ENCODE measurements around the gene KRTAP17-1.

KRTAP17-1 gene

DNA sequence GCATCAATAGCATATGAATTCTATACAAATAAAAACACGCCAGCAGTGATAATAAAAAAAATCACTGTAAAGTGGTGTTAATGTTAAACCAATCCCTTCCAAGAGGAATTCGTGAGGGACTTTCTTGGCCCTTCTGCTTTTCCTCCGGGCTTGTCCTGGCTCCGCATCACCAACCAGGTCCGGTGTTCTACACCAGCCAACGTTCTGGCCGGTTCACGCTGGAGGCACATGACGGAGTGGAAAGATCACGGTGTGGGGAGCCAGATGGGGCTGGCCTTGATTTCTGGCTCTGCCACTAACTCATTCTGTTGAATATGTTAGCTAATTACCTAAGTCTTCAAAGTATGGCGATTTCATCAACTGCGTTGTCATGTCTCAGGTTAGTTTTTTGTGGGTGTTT lies 11.4 kb downstream of the KRTAP17-1 start:
- DNase-seq (ENCODE audit: extremely low spot score), result no peak
- POLR2A ChIA-PET, result no interaction called here
- TF ChIP-seq, protein P1, sequence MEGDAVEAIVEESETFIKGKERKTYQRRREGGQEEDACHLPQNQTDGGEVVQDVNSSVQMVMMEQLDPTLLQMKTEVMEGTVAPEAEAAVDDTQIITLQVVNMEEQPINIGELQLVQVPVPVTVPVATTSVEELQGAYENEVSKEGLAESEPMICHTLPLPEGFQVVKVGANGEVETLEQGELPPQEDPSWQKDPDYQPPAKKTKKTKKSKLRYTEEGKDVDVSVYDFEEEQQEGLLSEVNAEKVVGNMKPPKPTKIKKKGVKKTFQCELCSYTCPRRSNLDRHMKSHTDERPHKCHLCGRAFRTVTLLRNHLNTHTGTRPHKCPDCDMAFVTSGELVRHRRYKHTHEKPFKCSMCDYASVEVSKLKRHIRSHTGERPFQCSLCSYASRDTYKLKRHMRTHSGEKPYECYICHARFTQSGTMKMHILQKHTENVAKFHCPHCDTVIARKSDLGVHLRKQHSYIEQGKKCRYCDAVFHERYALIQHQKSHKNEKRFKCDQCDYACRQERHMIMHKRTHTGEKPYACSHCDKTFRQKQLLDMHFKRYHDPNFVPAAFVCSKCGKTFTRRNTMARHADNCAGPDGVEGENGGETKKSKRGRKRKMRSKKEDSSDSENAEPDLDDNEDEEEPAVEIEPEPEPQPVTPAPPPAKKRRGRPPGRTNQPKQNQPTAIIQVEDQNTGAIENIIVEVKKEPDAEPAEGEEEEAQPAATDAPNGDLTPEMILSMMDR (IDR thresholded peaks at IDR 0.05; ENCODE audit: control extremely low read depth, extremely low read depth, low read depth, missing control alignments), result no peak
- CTCF ChIA-PET, result interaction anchor here (1.5 to 1.9 kb wide), 3 partner anchors 9 to 18 kb away, joined by 4 to 6 read pairs (median 4); no protein-coding TSS in a partner anchor

DNA sequence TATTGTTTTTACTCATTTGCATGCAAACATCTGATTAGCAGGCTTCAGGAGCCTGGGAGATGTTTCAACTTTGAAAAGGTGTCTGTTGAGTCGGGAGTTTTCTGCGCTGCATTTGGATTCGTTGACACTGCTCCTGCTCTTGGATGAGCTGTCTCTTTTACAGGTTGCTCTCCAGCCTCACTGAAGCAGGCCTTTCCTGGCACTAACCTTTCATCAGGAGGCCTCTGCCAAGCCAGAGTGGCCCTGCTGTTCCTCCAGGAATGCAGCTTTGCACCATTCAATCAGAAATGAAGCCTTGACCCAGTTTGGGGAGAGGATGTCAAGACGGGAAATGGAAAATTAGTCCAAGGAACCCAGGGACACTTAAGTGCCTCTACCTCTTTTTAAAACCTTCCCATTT lies 12.5 kb downstream of the KRTAP17-1 start:
- ChIA-PET CTCF (interaction anchor here (1.5 to 1.9 kb wide), 2 partner anchors 10 to 20 kb away, joined by 4 to 6 read pairs; no protein-coding TSS in a partner anchor), POLR2A (no interaction called here)
- no peak for DNase-seq (ENCODE audit: extremely low spot score)
- TF ChIP-seq, protein P1 (IDR thresholded peaks at IDR 0.05; ENCODE audit: control extremely low read depth, extremely low read depth, low read depth, missing control alignments), result no peak

DNA sequence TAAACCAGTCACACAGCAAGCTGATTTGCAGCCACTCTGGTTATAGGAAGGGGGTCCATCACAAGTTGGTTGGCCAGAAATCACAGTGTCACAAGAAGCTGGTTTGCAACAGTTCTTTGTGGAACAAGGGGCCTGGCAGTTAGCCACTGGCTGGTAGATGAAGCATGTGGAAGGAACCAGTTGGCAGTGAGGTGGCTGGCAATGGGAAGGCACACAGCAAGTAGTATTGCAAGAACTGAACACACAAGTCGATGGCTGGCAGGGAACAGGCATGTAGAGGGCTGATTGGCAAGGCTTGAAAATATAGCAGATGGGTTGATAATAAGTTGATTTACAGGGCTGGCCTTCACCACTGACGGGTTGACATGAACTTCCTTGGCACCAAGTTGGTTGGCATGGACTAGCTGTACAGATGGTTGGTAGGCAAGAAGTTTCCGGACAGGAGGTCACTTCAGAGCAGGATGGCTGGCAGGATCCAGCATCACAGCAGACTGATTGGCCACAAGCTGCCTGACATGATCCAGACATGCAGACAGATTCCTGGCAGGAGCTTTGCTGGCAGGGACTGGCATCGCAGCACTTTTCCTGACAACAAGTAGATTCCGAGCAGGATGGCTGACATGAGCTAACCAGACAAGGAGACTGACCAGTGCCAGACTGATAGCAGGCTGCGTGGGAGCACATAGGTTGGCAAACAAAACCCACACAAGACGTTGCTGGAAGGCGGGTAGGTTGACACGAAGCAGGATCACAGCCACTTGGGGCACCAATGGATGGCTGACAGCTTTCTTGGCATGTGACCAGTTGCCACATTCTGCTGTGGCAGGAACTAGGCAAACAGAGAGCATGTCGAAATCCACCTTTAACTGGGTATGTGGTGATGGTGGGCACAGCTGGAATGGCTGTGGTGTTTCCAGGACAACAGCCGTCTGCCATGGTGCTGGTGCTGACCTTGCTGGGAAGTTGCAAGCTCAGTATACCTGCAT lies 13.3 kb downstream of the KRTAP17-1 start, which contains the start of gene KRTAP29-1:
Gene KRTAP29-1, minus strand, starts transcription at position 936 of the 986 bp plus-strand sequence. Its CDS starts 0 bp downstream, at position 936.
- ChIA-PET POLR2A (no interaction called here), CTCF (interaction anchor here (1.9 kb wide), 1 partner anchor 20 kb away, joined by 6 read pairs; no protein-coding TSS in a partner anchor)
- DNase-seq (ENCODE audit: extremely low spot score), result no peak
- TF ChIP-seq, protein P1 (IDR thresholded peaks at IDR 0.05; ENCODE audit: control extremely low read depth, extremely low read depth, low read depth, missing control alignments), result no peak

DNA sequence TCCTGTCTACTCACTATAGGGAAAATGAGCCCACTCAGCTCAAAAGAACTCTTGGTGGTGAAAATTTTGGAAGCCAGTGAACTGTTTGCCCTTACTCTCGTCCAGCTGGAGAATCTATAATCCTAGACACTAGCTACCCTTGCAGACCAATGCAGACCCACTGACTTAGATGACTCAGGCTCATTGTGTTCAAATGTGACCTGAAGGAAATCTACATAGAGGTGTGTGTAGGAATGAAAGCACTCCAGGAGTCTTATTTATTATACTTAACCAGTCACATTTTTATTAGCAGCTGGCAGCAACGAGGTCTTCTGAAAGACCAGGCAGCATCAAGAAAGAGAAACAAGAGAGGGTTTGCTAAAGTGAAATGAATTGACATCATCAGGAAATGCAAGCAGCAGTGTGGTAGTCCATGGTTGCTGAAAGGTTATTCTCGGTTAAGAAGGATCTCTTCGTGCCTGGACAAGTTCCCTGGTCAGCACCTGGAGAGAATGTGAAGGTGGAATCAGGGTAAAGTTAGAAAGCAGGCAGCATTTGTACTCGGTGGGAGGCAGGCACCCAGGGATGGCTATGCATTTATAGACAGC lies 14.2 kb downstream of the KRTAP17-1 start:
- TF ChIP-seq, protein P1 (IDR thresholded peaks at IDR 0.05; ENCODE audit: control extremely low read depth, extremely low read depth, low read depth, missing control alignments), result no peak
- POLR2A ChIA-PET, result no interaction called here
- CTCF ChIA-PET, result no interaction called here
- DNase-seq (ENCODE audit: extremely low spot score), result no peak

DNA sequence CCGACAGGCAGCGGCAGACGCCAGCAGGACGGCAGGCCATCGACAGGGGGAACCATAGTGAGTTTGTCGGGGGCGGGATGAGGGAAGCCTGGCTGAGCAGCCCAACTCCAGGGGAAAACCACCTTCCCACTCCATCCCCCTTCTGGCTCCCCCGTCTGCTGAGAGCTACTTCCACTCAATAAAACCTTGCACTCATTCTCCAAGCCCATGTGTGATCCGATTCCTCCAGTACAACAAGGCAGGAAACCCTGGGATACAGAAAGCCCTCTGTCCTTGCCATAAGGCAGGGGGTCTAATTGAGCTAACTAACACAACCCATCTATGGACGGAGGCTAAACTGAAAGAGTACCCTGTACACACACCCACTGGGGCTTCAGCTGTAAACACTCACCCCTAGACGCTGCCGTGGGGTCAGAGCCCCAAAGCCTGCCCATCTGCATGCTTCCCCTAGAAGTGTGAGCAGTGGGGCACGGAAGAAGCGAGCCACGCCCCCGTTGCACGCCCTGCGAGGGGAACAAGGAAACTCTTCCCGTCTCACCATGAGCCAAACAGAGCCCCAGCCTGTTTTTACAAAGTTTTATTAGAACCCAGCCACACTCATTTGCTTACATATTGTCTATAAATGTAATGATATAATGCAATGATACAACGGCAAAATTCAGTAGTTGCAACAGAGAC lies 16.9 kb downstream of the KRTAP17-1 start:
- ChIA-PET CTCF (no interaction called here), POLR2A (no interaction called here)
- TF ChIP-seq, protein P1 (IDR thresholded peaks at IDR 0.05; ENCODE audit: control extremely low read depth, extremely low read depth, low read depth, missing control alignments), result no peak
- no peak for DNase-seq (ENCODE audit: extremely low spot score)

DNA sequence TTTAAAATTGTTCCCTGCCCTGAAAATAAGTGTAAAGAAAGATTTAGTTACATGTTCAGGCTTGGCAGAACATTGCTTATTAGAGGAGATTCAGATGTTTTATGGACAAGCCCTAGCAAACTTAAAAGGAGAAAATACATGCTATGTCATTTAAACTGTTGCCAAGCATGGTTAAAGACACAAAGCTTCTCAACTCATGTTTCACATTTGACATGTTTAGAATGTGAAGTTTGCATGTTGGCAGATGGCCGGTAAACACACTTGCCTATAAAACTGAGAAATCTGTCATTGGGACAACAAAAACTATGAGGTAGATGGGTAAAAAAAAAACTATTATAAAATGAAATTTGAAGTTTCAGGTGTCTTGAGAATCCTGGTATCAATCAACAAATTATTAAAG lies 18.7 kb downstream of the KRTAP17-1 start:
- ChIA-PET CTCF (no interaction called here), POLR2A (no interaction called here)
- no peak for DNase-seq (ENCODE audit: extremely low spot score)
- TF ChIP-seq, protein P1 (IDR thresholded peaks at IDR 0.05; ENCODE audit: control extremely low read depth, extremely low read depth, low read depth, missing control alignments), result no peak

Measured in GM10248 (cell line).